A673 (cell line): ENCODE data around the gene MDFIC2.

Source experiments
- CTCF ChIP-seq: fragments of 300-800, 200-600 bp; sonication (generic); conservative IDR thresholded peaks from 2 replicates; pipeline ENCODE4 v1.5.1; 2017; ENCODE audit warnings: low read depth, mild to moderate bottlenecking, antibody characterized with exemption, low read length, moderate library complexity, mixed read lengths
- EZH2 ChIP-seq: fragments of 200-600 bp; sonication (generic); IDR thresholded peaks from 2 replicates; pipeline ENCODE4 v1.6.1; 2017; ENCODE audit warnings: borderline replicate concordance, low read depth, mild to moderate bottlenecking, mixed read lengths, antibody characterized with exemption, low read length; ENCODE audit not compliant: poor library complexity, severe bottlenecking

GRCh38 chr3:70179111-70179510 is 133.3 kb downstream of the MDFIC2 start:
- TF ChIP-seq CTCF, result no peak
- TF ChIP-seq EZH2, result no peak
